Suprapubic skin (tissue), 4 donors: ENCODE data around the gene SFRP2.

Experiments
- POLR2A ChIP-seq, 2 donors: fragments of 450-650 bp; IDR thresholded peaks; one replicate each; pipeline ENCODE4 v1.6.1; 2017; ENCODE audit warnings: antibody characterized with exemption in 2 of 2, mild to moderate bottlenecking in 2 of 2, moderate library complexity in 2 of 2
- POLR2AphosphoS5 ChIP-seq, 3 donors: sonication (generic); formaldehyde crosslinking; IDR thresholded peaks; one replicate each; pipeline ENCODE4 v1.6.1; 2017; ENCODE audit warnings: antibody characterized with exemption in 3 of 3
- TF ChIP-seq, protein P1 (sequence below), 2 donors: fragments of 200-600 bp in 1 of 2; fragments of 450-650 bp in 1 of 2; sonication (generic) in 1 of 2; IDR thresholded peaks; one replicate each; pipeline ENCODE4 v1.5.1; 2016 to 2019; ENCODE audit warnings: antibody characterized with exemption in 2 of 2, mild to moderate bottlenecking in 1 of 2, moderate library complexity in 1 of 2

GRCh38 chr4:153758136-153758535, 30.7 kb downstream of the SFRP2 start:
- no peak for TF ChIP-seq POLR2A (IDR thresholded peaks at IDR 0.05)
- TF ChIP-seq, protein P1, sequence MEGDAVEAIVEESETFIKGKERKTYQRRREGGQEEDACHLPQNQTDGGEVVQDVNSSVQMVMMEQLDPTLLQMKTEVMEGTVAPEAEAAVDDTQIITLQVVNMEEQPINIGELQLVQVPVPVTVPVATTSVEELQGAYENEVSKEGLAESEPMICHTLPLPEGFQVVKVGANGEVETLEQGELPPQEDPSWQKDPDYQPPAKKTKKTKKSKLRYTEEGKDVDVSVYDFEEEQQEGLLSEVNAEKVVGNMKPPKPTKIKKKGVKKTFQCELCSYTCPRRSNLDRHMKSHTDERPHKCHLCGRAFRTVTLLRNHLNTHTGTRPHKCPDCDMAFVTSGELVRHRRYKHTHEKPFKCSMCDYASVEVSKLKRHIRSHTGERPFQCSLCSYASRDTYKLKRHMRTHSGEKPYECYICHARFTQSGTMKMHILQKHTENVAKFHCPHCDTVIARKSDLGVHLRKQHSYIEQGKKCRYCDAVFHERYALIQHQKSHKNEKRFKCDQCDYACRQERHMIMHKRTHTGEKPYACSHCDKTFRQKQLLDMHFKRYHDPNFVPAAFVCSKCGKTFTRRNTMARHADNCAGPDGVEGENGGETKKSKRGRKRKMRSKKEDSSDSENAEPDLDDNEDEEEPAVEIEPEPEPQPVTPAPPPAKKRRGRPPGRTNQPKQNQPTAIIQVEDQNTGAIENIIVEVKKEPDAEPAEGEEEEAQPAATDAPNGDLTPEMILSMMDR (IDR thresholded peaks at IDR 0.05): no peak
- no peak for TF ChIP-seq POLR2AphosphoS5 (IDR thresholded peaks at IDR 0.05)
